Measurements from ENCODE around the gene ZNF710. TPM values are rescaled to one million over a fixed set of nuclear protein-coding genes. Genes with fewer than 3 reads are reported as not detected.

ZNF710 gene
- total and polyA plus RNA-seq, 2 donors (not counting 3 experiments of a cell fraction or from before 2014, with no cell fraction given): 8.9 to 32.4 TPM

GRCh38 chr15:89985111-89985510 is 16.0 kb upstream of the ZNF710 start:
- dilution Hi-C loops (cut with MboI; ENCODE audit: extremely low pct_ligation_motif_present, low sequenced_read_pairs): no loop called here

More at GRCh38 chr15:89985111-89985510, 16.0 kb upstream of the ZNF710 start:
- no peak overlapping the region for H3K4me3 ChIP-seq (replicated peaks in 1 of 3; ENCODE audit: insufficient read depth in 1 of 3, low read depth in 1 of 3, low read length in 3 of 3)
- CTCF ChIA-PET: interaction anchor here (0.9 to 1.9 kb wide), 7 partner anchors 10 to 110 kb away, joined by 3 to 7 read pairs (median 4); partner anchors contain the start of gene ARPIN
- H3K4me1 ChIP-seq (ENCODE audit: control insufficient read depth, extremely low read depth, insufficient read depth, low read length): no peaks in the 10 kb centered on the region
- TF ChIP-seq FOS (IDR thresholded peaks at IDR 0.05; ENCODE audit: borderline replicate concordance, insufficient read depth, low read length) (no peak), POLR2AphosphoS5 (IDR thresholded peaks at IDR 0.05; ENCODE audit: insufficient read depth, low read depth, low read length) (no peak), JUN (IDR thresholded peaks at IDR 0.05; ENCODE audit: borderline replicate concordance, insufficient read depth, insufficient read length, low read depth) (no peak), EZH2 (IDR thresholded peaks at IDR 0.05; ENCODE audit: borderline replicate concordance, low read depth, low read length, severe bottlenecking) (no peak), CTCF (IDR thresholded peaks at IDR 0.05; ENCODE audit: extremely low read depth in 1 of 2, insufficient read depth in 1 of 2, low read depth in 1 of 2, low read length in 2 of 2) (no peak), GATA2 (IDR thresholded peaks at IDR 0.05; ENCODE audit: insufficient read depth, insufficient read length, low read depth, low read length) (no peak), MAX (IDR thresholded peaks at IDR 0.05; ENCODE audit: insufficient read depth, insufficient read length) (no peak), POLR2A (IDR thresholded peaks at IDR 0.05; ENCODE audit: low read depth, low read length) (no peak), MYC (IDR thresholded peaks at IDR 0.05; ENCODE audit: low read depth, low read length) (no peak)
- no peaks in the 10 kb centered on the region for H3K79me2 ChIP-seq (ENCODE audit: control insufficient read depth, insufficient read depth, low read length)
- DNase-seq (ENCODE audit: low read depth, low spot score): no peak
- H3K9ac ChIP-seq (replicated peaks; ENCODE audit: extremely low read depth, insufficient read depth, low read length): no peak overlapping the region
- no TSS peak for BruUV-seq (replicated peaks)
- no peaks in the 10 kb centered on the region for H3K9me3 ChIP-seq (replicated peaks; ENCODE audit: control insufficient read depth, insufficient read depth, low read length)
- POLR2A ChIA-PET: no interaction called here
- H3K9me1 ChIP-seq (replicated peaks; ENCODE audit: control insufficient read depth, extremely low read depth, insufficient read depth, low read length): no peaks in the 10 kb centered on the region
- intact Hi-C loops (cut with micrococcal nuclease): no loop called here
- no peak overlapping the region for H3K4me2 ChIP-seq (ENCODE audit: insufficient read depth, low read length)
- H3K36me3 ChIP-seq (ENCODE audit: control insufficient read depth in 2 of 2, extremely low read depth in 1 of 2, insufficient read depth in 2 of 2, low read length in 2 of 2): no peaks in the 10 kb centered on the region
- H2AFZ ChIP-seq (ENCODE audit: low read depth, low read length): no peak overlapping the region
- H4K20me1 ChIP-seq (replicated peaks; ENCODE audit: control insufficient read depth, extremely low read depth, insufficient read depth, low read length): no peaks in the 10 kb centered on the region
- no peak for FAIRE-seq
- H3K27me3 ChIP-seq (ENCODE audit: control insufficient read depth in 2 of 2, insufficient read depth in 2 of 2, low read length in 2 of 2): peaks cover 7 to 19% of the 10 kb centered on the region in 2 experiments
- no peak overlapping the region for H3K27ac ChIP-seq (ENCODE audit: insufficient read depth, low read depth, low read length)
